ENCODE measurements around the gene LONP2. TPM values are rescaled to one million over a fixed set of nuclear protein-coding genes. Genes with fewer than 3 reads are reported as not detected.

LONP2 gene
- polyA plus RNA-seq, 3 donors: 21.5 to 35.6 (median 26.0) TPM

- H3K79me2 ChIP-seq (ENCODE audit: insufficient read depth, low read length): peaks cover 58% of the 10 kb centered on the region
- H3K4me1 ChIP-seq (ENCODE audit: control insufficient read depth in 1 of 2, insufficient read depth in 2 of 2, low read length in 2 of 2): no peaks in the 10 kb centered on the region
- Mint-ChIP-seq H3K27ac (peak overlapping the region in 2 of 7 donors; percentile 50 to 77), H3K4me3 (no peak overlapping the region), H3K4me1 (peaks cover 5% of the 10 kb centered on the region), H3K27me3 (ENCODE audit: low read depth in 3 of 3) (no peaks in the 10 kb centered on the region), H3K36me3 (peaks cover 43 to 50% of the 10 kb centered on the region in 2 donors), H3K9me3 (no peaks in the 10 kb centered on the region)
- H3K27ac ChIP-seq (ENCODE audit: low read depth in 1 of 2, low read length in 2 of 2): no peak overlapping the region
- peaks cover 54% of the 10 kb centered on the region for H4K20me1 ChIP-seq (ENCODE audit: insufficient read depth, low read length)
- TF ChIP-seq CTCF (IDR thresholded peaks at IDR 0.05): no peak
- no peak for DNase-seq
- H3K9ac ChIP-seq (ENCODE audit: insufficient read depth, low read length, poor library complexity, severe bottlenecking): no peak overlapping the region
- no peak overlapping the region for H3K4me2 ChIP-seq (replicated peaks; ENCODE audit: extremely low read depth, low read length, poor library complexity, severe bottlenecking)
- H2AFZ ChIP-seq (ENCODE audit: insufficient read depth, low read depth, low read length, poor library complexity, severe bottlenecking): no peak overlapping the region
- no CpG with 5 or more reads among the region's 5 CpGs for WGBS (ENCODE audit: insufficient coverage)
- intact Hi-C loops (cut with micrococcal nuclease): no loop called here
- no peaks in the 10 kb centered on the region for H3K9me3 ChIP-seq (replicated peaks in 1 of 2; ENCODE audit: control insufficient read depth in 1 of 2, insufficient read depth in 1 of 2, low read length in 2 of 2)
- H3K27me3 ChIP-seq (ENCODE audit: control insufficient read depth in 2 of 2, insufficient read depth in 2 of 2, low read length in 2 of 2): no peaks in the 10 kb centered on the region
- H3K36me3 ChIP-seq (replicated peaks in 1 of 2; ENCODE audit: control insufficient read depth in 1 of 2, insufficient read depth in 2 of 2, low read length in 2 of 2): peaks cover 36 to 58% of the 10 kb centered on the region in 2 donors
- no peak overlapping the region for H3K4me3 ChIP-seq (replicated peaks in 1 of 3; ENCODE audit: low read depth in 2 of 3, low read length in 3 of 3)
Measured at GRCh38 chr16:48252013-48252412, 7.9 kb downstream of the LONP2 start.

- Histone ChIP-seq H3K9me3 (replicated peaks in 1 of 2; ENCODE audit: control insufficient read depth in 1 of 2, insufficient read depth in 1 of 2, low read length in 2 of 2) (no peaks in the 10 kb centered on the region), H3K36me3 (replicated peaks in 1 of 2; ENCODE audit: control insufficient read depth in 1 of 2, insufficient read depth in 2 of 2, low read length in 2 of 2) (peaks cover 65 to 95% of the 10 kb centered on the region in 2 donors), H2AFZ (ENCODE audit: insufficient read depth, low read depth, low read length, poor library complexity, severe bottlenecking) (no peak overlapping the region), H3K9ac (ENCODE audit: insufficient read depth, low read length, poor library complexity, severe bottlenecking) (no peak overlapping the region), H3K4me3 (replicated peaks in 1 of 3; ENCODE audit: low read depth in 2 of 3, low read length in 3 of 3) (no peak overlapping the region), H4K20me1 (ENCODE audit: insufficient read depth, low read length) (peaks cover 16% of the 10 kb centered on the region), H3K4me1 (ENCODE audit: control insufficient read depth in 1 of 2, insufficient read depth in 2 of 2, low read length in 2 of 2) (no peaks in the 10 kb centered on the region), H3K4me2 (replicated peaks; ENCODE audit: extremely low read depth, low read length, poor library complexity, severe bottlenecking) (no peak overlapping the region), H3K27me3 (ENCODE audit: control insufficient read depth in 2 of 2, insufficient read depth in 2 of 2, low read length in 2 of 2) (no peaks in the 10 kb centered on the region), H3K27ac (ENCODE audit: low read depth in 1 of 2, low read length in 2 of 2) (no peak overlapping the region), H3K79me2 (ENCODE audit: insufficient read depth, low read length) (peaks cover 14% of the 10 kb centered on the region)
- H3K27me3 Mint-ChIP-seq (ENCODE audit: low read depth in 3 of 3): no peaks in the 10 kb centered on the region
- no peaks in the 10 kb centered on the region for H3K4me1 Mint-ChIP-seq
- WGBS (ENCODE audit: insufficient coverage): no CpG with 5 or more reads among the region's 7 CpGs
- no peak overlapping the region for H3K4me3 Mint-ChIP-seq
- intact Hi-C loops (cut with micrococcal nuclease): no loop called here
- no peaks in the 10 kb centered on the region for H3K9me3 Mint-ChIP-seq
- no peak for TF ChIP-seq CTCF (IDR thresholded peaks at IDR 0.05)
- no peak overlapping the region for H3K27ac Mint-ChIP-seq
- peaks cover 78 to 87% of the 10 kb centered on the region in 2 donors for H3K36me3 Mint-ChIP-seq
- no peak for DNase-seq
Measured at GRCh38 chr16:48256579-48257177, 12.6 kb downstream of the LONP2 start.
